ENCODE results near the gene ZNF319. TPM values are rescaled to one million over a fixed set of nuclear protein-coding genes. Genes with fewer than 3 reads are reported as not detected.

Gene ZNF319
- total RNA-seq, 1 donor from 2014 or later, result 11.0 TPM

- TF ChIP-seq CTCF (IDR thresholded peaks at IDR 0.05), result no peak
- ATAC-seq (peak; percentile 27 to 30), DNase-seq (peak; percentile 87)
- H3K36me3 ChIP-seq, result peaks cover 19% of the 10 kb centered on the region
- H3K4me3 ChIP-seq, result no peak overlapping the region
- peaks cover 61% of the 10 kb centered on the region for H3K4me1 ChIP-seq
- intact Hi-C loops (cut with DNase I), result loop anchor here (10.0 kb wide), 1 partner anchor 102 kb away; the partner anchor contains the start of gene CFAP20
- H3K9me3 ChIP-seq, result no peaks in the 10 kb centered on the region
- H3K27ac ChIP-seq, result peak overlapping the region; percentile 87
- no peaks in the 10 kb centered on the region for H3K27me3 ChIP-seq (ENCODE audit: low read depth)
Measured at GRCh38 chr16:58022601-58023371, 22.3 kb upstream of the ZNF319 start.

DNA sequence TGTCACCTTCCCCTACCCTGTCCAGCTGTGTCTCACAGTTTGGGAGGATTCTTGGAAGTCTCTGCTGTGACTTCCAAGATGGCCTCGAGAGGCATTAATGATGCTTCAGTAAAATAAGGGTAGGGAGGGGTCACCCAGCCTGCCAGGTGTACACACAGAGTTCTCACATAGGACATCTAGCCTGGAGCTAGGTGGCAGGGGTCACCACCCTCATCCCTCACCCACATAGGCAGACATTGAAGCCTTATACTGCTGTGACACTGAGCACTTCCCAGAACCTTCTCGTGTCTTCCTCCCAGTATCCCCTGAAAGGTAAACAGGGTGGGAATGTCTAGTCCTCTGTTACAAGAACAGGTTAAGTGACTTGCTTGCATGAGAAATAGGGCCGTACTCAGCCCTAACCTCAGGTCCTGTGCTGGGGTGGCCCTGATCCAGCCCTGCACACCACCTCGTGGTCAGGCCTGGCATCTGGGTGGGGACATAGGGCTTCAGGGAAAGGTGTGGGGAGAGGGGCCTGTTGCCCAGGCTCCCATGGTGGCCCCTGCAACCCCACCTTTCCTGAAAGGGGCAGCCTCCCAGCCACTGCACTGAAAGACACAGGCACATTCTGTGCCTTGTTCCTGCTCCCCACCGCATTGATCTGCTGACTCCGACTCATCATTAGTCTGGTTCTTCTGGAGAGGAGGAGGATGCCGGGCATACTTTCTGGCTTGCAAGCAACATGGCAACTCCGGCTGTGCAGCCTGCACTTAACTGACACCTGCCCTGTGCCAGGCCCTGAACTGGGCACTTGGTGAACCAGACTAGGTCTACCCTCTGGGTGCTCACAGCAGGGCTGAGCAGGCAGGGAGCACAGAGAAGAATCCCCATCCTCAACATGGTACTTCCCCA is 21.4 kb upstream of the ZNF319 start:
- H3K4me1 ChIP-seq, result peaks cover 52% of the 10 kb centered on the region
- H3K4me3 ChIP-seq, result no peak overlapping the region
- DNase-seq, result no peak
- intact Hi-C loops (cut with DNase I), result loop anchor here (10.0 kb wide), 1 partner anchor 103 kb away; the partner anchor contains the start of gene CFAP20
- no peak overlapping the region for H3K27ac ChIP-seq
- no peak for ATAC-seq
- no peaks in the 10 kb centered on the region for H3K27me3 ChIP-seq (ENCODE audit: low read depth)
- peaks cover 27% of the 10 kb centered on the region for H3K36me3 ChIP-seq
- TF ChIP-seq CTCF (IDR thresholded peaks at IDR 0.05), result no peak
- H3K9me3 ChIP-seq, result no peaks in the 10 kb centered on the region

GRCh38 chr16:58020628-58021521 is 20.4 kb upstream of the ZNF319 start:
- Histone ChIP-seq H3K4me3 (no peak overlapping the region), H3K27me3 (ENCODE audit: low read depth) (no peaks in the 10 kb centered on the region), H3K9me3 (no peaks in the 10 kb centered on the region), H3K4me1 (peaks cover 44% of the 10 kb centered on the region), H3K36me3 (peaks cover 33% of the 10 kb centered on the region), H3K27ac (no peak overlapping the region)
- intact Hi-C loops (cut with DNase I), result loop anchor here (10.0 kb wide), 1 partner anchor 104 kb away; the partner anchor contains the start of gene CFAP20
- DNase-seq (peak; percentile 62), ATAC-seq (no peak)
- peak; percentile 77 for TF ChIP-seq CTCF (IDR thresholded peaks at IDR 0.05)

- Histone ChIP-seq H3K36me3 (peaks cover 40% of the 10 kb centered on the region), H3K9me3 (no peaks in the 10 kb centered on the region), H3K4me1 (peaks cover 39% of the 10 kb centered on the region), H3K27ac (no peak overlapping the region), H3K27me3 (ENCODE audit: low read depth) (no peaks in the 10 kb centered on the region), H3K4me3 (no peak overlapping the region)
- ATAC-seq (no peak), DNase-seq (no peak)
- no peak for TF ChIP-seq CTCF (IDR thresholded peaks at IDR 0.05)
- intact Hi-C loops (cut with DNase I), result loop anchor here (10.0 kb wide), 1 partner anchor 105 kb away; the partner anchor contains the start of gene CFAP20
Measured at GRCh38 chr16:58019866-58020538, 19.5 kb upstream of the ZNF319 start.
